Heart left ventricle (tissue), 13 donors: ENCODE results near the gene ZNF576.
A peak's percentile ranks its signal among the peaks of the same experiment; 100 is the strongest.

Experiments used
- CTCF ChIP-seq, 12 donors: fragments of 200-600 bp; sonication (generic) in 4 of 12; IDR thresholded peaks; one replicate each; pipeline versions ENCODE4 v1.5.0 to v1.8.0; 2018 to 2022; ENCODE audit warnings: antibody characterized with exemption in 12 of 12, mild to moderate bottlenecking in 5 of 12
- POLR2A ChIP-seq, 2 donors: fragments of 450-650 bp; IDR thresholded peaks; one replicate each; pipeline ENCODE4 v1.6.1; 2017; ENCODE audit warnings: antibody characterized with exemption in 2 of 2, mild to moderate bottlenecking in 2 of 2, moderate library complexity in 2 of 2
- donor health status: ischemic (EF 13 %, LVEDD 7.1; RV severe dilation, severe dysfunction).
- donor health status: DM: no; HTN: yes; CAD: no.
- donor health status: DM: no; HTN: no; CAD: no.
- donor health status: ischemic (EF 25% LVEDD 6.9; RV normal size, moderate dysfunction).
- donor health status: ischemic (EF 25% LVEDD 5.7; RV mildly dilated, moderate dysfunction).
- donor health status: ischemic (EF 35%, LVEDD 5.7; RV mildly dilated, moderate dysfunction).
- donor health status: nonischemic (EF 11% LVEDD 7.7; RV severe dilation, severe dysfunction).
- donor health status: DM: yes; HTN: yes; CAD: no.
- donor health status: PGD.
- donor health status: ischemic (EF 29% LVEDD 5.4; RV normal size, mild dysfunction).
- donor health status: nonischemic (EF 23%, LVEDD 6.1; RV moderate dilation, normal function).

- TF ChIP-seq CTCF (IDR thresholded peaks at IDR 0.05) = no peak
- TF ChIP-seq POLR2A (IDR thresholded peaks at IDR 0.05) = peak in 1 of 2 donors; percentile 57
Measured at GRCh38 chr19:43575156-43575950, 21.0 kb upstream of the ZNF576 start, which contains the start of the genes PINLYP and XRCC1.
